Measurements from ENCODE around the gene PARP12.

PARP12 gene

DNA sequence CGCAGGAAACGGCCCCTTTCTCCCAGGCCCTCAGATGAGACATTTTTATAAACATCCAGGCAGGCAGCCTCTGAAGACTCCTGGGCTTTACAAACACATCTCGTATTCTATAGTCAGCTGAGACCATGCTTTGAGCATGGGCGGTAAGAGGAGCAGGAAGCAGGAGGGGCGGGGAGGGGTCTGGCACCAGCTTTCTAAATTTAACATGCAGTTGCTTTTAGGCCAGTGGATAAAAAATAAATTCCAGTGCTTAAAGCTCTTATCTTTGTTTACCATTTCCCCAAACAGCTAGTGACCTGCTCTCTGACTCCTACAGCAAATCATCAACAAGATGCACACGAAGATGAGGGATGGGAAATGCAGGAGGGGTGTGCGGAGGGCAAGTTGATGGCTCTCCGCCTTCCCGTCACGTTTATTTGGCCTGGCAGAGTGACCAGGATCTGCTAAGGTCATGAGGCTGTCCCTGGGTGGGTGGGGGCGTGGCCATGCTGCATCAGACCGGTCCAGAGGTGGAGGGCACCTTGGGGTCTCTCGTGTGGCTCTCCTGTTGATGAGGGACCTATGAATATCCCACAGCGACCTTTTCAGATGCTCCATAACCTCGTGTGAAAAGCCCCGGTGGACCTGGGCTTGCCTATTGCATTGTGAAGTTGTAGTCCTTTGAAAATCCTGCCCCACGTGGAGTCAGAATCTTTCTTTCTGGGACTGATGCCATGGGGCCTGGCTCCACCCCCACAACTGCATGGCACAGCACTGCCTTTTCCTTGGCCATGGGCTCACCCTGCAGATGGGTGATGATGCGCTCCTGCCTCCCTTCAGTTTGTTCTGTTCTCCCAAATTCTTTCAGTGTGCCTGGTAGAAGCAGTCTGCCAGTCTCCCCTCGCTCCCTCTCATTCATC lies 67.5 kb downstream of the PARP12 start:
- H4K20me1 ChIP-seq (ENCODE audit: insufficient read depth, low read length), result no peaks in the 10 kb centered on the region
- no peak overlapping the region for H3K4me3 ChIP-seq (ENCODE audit: low read depth in 1 of 2, low read length in 2 of 2)
- no peaks in the 10 kb centered on the region for H3K4me1 ChIP-seq (ENCODE audit: insufficient read depth, low read length)
- TF ChIP-seq EZH2 (IDR thresholded peaks at IDR 0.05; ENCODE audit: borderline replicate concordance, low read depth, low read length, severe bottlenecking), result no peak
- TF ChIP-seq, protein P1, sequence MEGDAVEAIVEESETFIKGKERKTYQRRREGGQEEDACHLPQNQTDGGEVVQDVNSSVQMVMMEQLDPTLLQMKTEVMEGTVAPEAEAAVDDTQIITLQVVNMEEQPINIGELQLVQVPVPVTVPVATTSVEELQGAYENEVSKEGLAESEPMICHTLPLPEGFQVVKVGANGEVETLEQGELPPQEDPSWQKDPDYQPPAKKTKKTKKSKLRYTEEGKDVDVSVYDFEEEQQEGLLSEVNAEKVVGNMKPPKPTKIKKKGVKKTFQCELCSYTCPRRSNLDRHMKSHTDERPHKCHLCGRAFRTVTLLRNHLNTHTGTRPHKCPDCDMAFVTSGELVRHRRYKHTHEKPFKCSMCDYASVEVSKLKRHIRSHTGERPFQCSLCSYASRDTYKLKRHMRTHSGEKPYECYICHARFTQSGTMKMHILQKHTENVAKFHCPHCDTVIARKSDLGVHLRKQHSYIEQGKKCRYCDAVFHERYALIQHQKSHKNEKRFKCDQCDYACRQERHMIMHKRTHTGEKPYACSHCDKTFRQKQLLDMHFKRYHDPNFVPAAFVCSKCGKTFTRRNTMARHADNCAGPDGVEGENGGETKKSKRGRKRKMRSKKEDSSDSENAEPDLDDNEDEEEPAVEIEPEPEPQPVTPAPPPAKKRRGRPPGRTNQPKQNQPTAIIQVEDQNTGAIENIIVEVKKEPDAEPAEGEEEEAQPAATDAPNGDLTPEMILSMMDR (IDR thresholded peaks at IDR 0.05; ENCODE audit: borderline replicate concordance, extremely low read depth, low read length, poor library complexity, severe bottlenecking), result no peak
- H3K9ac ChIP-seq (ENCODE audit: low read depth, low read length), result no peak overlapping the region
- no peak overlapping the region for H3K4me2 ChIP-seq (ENCODE audit: insufficient read depth, low read length)
- H3K79me2 ChIP-seq (ENCODE audit: insufficient read depth, low read length), result no peaks in the 10 kb centered on the region
- H3K27ac ChIP-seq (ENCODE audit: low read length), result no peak overlapping the region
- no peaks in the 10 kb centered on the region for H3K36me3 ChIP-seq (ENCODE audit: insufficient read depth, low read length)
- no peaks in the 10 kb centered on the region for H3K9me3 ChIP-seq (ENCODE audit: insufficient read depth, low read length, severe bottlenecking)
- no peaks in the 10 kb centered on the region for H3K27me3 ChIP-seq (ENCODE audit: insufficient read depth, low read length, poor library complexity)
- ATAC-seq (ENCODE audit: insufficient read depth, low read depth) (no peak; the same call in 2 of the 3 replicates), DNase-seq (no peak)
- no peak overlapping the region for H2AFZ ChIP-seq (ENCODE audit: low read depth, low read length)

DNA sequence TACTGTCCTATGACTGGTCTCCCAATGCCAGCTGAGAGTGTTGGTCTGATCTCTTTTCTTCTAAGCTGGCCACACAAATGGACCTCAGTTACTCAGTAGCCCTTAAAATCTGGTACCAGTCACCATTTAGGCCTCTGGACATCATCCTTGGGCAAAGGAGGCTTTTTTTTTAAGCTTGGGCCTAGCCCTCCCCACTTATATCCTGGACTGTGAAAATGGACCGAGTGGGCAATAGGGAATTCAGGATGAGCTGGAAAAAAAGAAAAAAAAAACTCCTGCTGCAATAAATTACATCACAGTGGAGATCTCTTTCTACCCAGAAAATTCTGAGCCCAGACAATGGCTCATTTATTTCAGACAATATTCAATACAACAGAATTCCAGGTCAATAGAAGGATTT lies 68.4 kb downstream of the PARP12 start:
- Histone ChIP-seq H3K79me2 (ENCODE audit: insufficient read depth, low read length) (no peaks in the 10 kb centered on the region), H3K4me1 (ENCODE audit: insufficient read depth, low read length) (no peaks in the 10 kb centered on the region), H3K4me2 (ENCODE audit: insufficient read depth, low read length) (no peak overlapping the region), H3K4me3 (ENCODE audit: low read depth in 1 of 2, low read length in 2 of 2) (no peak overlapping the region), H2AFZ (ENCODE audit: low read depth, low read length) (no peak overlapping the region), H3K36me3 (ENCODE audit: insufficient read depth, low read length) (no peaks in the 10 kb centered on the region), H3K9me3 (ENCODE audit: insufficient read depth, low read length, severe bottlenecking) (no peaks in the 10 kb centered on the region), H4K20me1 (ENCODE audit: insufficient read depth, low read length) (no peaks in the 10 kb centered on the region), H3K27me3 (ENCODE audit: insufficient read depth, low read length, poor library complexity) (no peaks in the 10 kb centered on the region), H3K27ac (ENCODE audit: low read length) (no peak overlapping the region), H3K9ac (ENCODE audit: low read depth, low read length) (no peak overlapping the region)
- ATAC-seq (ENCODE audit: insufficient read depth, low read depth), result no peak
- no peak for TF ChIP-seq EZH2 (IDR thresholded peaks at IDR 0.05; ENCODE audit: borderline replicate concordance, low read depth, low read length, severe bottlenecking)
- TF ChIP-seq, protein P1 (IDR thresholded peaks at IDR 0.05; ENCODE audit: borderline replicate concordance, extremely low read depth, low read length, poor library complexity, severe bottlenecking), result no peak
- DNase-seq, result no peak

DNA sequence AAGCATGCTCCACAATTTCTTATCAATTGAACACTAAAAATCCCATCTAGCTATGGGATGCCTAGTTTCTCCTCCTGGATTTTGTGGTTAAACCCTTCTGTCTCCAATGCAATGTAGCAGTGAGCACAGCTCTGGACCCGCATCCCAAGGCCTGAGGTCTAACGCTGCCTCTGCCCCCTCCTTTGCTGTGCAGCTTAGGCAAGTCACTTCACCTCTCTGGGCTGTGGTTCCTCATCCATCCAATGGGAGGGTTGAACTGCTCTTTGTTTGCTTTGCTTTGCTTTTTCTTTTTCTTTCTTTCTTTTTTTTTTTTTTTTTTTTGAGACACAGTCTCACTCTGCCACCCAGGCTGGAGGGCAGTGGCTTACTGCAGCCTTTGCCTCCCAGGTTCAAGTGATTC lies 69.2 kb downstream of the PARP12 start:
- H3K27ac ChIP-seq (ENCODE audit: low read length), result no peak overlapping the region
- H3K79me2 ChIP-seq (ENCODE audit: insufficient read depth, low read length), result no peaks in the 10 kb centered on the region
- H3K9ac ChIP-seq (ENCODE audit: low read depth, low read length), result no peak overlapping the region
- H2AFZ ChIP-seq (ENCODE audit: low read depth, low read length), result no peak overlapping the region
- DNase-seq (no peak), ATAC-seq (ENCODE audit: insufficient read depth, low read depth) (no peak)
- H4K20me1 ChIP-seq (ENCODE audit: insufficient read depth, low read length), result no peaks in the 10 kb centered on the region
- no peaks in the 10 kb centered on the region for H3K27me3 ChIP-seq (ENCODE audit: insufficient read depth, low read length, poor library complexity)
- no peaks in the 10 kb centered on the region for H3K9me3 ChIP-seq (ENCODE audit: insufficient read depth, low read length, severe bottlenecking)
- TF ChIP-seq, protein P1 (IDR thresholded peaks at IDR 0.05; ENCODE audit: borderline replicate concordance, extremely low read depth, low read length, poor library complexity, severe bottlenecking), result no peak
- no peak for TF ChIP-seq EZH2 (IDR thresholded peaks at IDR 0.05; ENCODE audit: borderline replicate concordance, low read depth, low read length, severe bottlenecking)
- H3K4me3 ChIP-seq (ENCODE audit: low read depth in 1 of 2, low read length in 2 of 2), result no peak overlapping the region
- H3K4me1 ChIP-seq (ENCODE audit: insufficient read depth, low read length), result no peaks in the 10 kb centered on the region
- H3K36me3 ChIP-seq (ENCODE audit: insufficient read depth, low read length), result no peaks in the 10 kb centered on the region
- H3K4me2 ChIP-seq (ENCODE audit: insufficient read depth, low read length), result no peak overlapping the region
